VCaP (cell line): ENCODE data around the gene SLC34A1.

Experiments
- H3K27ac ChIP-seq: fragments of 450-650 bp; 2 replicates; pipeline ENCODE4 v1.5.1; 2017
- TF ChIP-seq, protein P1 (sequence below): fragments of 450-650 bp; conservative IDR thresholded peaks from 2 replicates; pipeline ENCODE4 v1.5.1; 2017; ENCODE audit warnings: mild to moderate bottlenecking, moderate library complexity

SLC34A1 gene

DNA sequence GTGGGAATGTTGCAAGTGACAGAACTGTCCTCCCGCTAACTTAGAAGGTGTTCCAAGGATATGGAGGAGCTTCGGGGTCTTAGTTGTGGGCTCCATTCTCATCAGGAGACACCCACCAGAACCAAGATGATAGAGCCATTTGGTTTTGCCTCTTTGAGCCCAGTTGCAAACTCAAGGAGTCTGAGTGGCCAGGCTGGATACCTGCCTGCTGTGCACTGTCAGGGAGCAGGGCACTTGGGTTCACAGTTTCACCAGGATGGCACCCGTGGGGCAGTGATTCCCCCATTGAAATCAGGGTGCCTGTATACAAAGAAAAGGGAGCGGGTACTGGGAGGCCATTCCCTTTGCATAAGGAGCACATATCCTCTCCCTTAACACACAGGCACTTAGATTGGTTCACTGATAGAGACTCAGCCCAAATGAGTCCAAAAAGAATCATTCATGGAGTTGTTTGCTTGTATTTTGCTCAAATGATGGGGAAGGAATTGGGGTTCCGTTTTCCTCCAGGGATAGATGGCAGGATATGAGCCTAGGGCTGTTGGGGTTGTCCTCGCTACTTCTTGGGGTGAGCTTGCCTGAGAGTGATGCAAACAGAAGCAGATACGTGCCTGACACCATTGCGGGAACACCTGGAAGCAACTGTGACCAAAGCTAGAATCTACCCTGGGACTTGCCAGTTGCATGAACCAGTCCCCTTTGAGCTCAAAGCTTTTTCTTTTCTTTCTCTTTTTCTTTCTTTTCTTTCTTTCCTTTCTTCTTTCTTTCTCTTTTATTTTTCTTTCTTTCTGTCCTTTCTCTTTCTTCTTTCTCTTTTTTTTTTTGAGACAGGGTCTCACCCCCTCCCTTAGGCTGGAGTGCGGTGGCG, 61.0 kb downstream of the SLC34A1 start:
- TF ChIP-seq, protein P1, sequence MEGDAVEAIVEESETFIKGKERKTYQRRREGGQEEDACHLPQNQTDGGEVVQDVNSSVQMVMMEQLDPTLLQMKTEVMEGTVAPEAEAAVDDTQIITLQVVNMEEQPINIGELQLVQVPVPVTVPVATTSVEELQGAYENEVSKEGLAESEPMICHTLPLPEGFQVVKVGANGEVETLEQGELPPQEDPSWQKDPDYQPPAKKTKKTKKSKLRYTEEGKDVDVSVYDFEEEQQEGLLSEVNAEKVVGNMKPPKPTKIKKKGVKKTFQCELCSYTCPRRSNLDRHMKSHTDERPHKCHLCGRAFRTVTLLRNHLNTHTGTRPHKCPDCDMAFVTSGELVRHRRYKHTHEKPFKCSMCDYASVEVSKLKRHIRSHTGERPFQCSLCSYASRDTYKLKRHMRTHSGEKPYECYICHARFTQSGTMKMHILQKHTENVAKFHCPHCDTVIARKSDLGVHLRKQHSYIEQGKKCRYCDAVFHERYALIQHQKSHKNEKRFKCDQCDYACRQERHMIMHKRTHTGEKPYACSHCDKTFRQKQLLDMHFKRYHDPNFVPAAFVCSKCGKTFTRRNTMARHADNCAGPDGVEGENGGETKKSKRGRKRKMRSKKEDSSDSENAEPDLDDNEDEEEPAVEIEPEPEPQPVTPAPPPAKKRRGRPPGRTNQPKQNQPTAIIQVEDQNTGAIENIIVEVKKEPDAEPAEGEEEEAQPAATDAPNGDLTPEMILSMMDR, result no peak

DNA sequence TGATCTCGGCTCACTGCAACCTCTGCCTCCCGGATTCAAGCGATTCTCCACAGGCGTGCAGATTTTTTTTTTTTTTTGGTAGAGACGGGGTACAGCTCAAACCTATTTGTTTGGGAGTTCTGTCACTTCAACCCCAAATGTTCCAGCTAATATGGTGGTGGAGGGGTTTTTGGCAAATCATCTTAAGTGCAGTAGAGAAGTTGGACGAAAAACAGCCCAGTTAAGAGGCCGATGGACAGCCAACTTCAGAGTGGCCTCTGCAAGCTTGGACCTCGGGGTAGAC, 61.6 kb downstream of the SLC34A1 start:
- TF ChIP-seq, protein P1, result no peak
- peak overlapping the region; percentile 97 for H3K27ac ChIP-seq

More for the DNA sequence above, 61.0 kb downstream of the SLC34A1 start:
- H3K27ac ChIP-seq, result peak overlapping the region; percentile 97

DNA sequence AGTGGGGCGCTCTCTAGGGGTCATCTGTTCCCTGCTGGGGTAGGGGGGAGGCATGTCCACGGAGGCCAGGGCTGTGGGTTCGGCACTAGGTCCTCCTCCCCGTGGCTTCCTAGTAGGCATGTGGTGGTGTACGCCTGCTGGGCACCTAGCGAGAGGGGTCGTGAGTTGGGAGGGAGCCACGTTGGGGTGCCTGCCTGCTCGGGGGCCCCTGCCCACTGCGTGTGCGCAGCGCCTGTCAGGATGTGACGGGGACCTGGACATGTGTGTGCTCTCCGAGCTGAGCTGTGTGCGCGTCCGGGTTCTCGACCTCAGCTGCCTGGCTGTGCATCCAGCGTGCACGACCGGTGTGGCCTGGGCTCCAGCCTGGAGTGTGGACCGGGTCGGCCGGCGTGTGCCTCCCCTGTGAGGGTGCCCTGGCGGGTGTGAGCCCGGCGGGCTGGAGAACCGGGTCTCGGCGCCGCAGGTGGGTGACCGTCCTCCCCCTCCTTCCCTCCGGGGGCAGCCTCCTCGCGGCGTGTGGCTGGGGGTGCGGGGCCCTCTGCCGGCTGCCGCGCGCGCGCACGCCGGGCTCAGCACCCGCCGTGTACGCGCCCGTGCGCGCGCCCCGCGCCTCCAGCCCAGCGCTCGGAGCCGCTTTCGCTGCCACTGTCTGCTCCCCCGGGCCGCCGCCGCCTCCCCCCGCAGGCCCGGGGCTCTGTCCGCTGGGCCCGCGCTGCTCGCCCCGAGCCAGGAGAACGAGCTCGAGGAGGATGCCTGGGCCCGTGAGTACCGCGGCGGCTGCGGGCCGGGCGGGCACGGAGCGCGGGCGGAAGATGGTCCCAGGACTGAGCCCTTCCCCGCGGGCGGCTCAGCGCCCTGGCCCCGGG, 62.2 kb downstream of the SLC34A1 start, which contains the start of gene PRR7:
TSS of gene PRR7 (plus strand) at position 615 of the 866 bp plus-strand sequence. CDS start 8,254 bp downstream, outside the sequence.
- H3K27ac ChIP-seq, result peak within 1 kb of the TSS; percentile 97
- TF ChIP-seq, protein P1, result peak; percentile 19; the same call in 1 of the 2 replicates

DNA sequence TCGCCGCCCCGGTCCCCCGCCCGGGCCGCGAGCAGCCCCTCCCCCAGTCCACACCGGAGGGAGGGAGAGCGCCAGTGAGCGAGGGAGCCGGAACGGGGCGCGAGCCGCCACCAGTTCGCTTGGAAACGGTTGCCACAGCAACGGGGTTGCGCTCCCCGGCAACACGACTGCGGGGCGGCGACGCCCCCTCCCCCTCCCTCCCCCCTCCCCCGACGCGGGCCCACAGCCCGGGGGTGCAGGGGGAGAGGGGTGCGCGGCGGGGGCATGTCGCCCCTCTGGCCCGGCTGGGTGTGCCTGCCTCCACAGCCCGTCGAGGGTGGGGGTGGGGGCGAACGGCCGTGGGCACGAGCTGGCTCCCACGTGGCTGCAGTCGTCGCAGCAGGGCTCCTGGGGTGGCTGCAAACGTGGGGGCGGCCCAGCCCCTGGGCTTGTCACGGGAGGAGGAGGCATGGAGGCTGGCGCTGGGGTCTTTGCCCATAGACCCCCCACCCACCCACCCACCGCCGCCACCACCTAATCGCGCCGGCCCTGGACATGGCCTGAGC, 62.9 kb downstream of the SLC34A1 start:
- TF ChIP-seq, protein P1, result no peak
- H3K27ac ChIP-seq, result peak overlapping the region; percentile 97

DNA sequence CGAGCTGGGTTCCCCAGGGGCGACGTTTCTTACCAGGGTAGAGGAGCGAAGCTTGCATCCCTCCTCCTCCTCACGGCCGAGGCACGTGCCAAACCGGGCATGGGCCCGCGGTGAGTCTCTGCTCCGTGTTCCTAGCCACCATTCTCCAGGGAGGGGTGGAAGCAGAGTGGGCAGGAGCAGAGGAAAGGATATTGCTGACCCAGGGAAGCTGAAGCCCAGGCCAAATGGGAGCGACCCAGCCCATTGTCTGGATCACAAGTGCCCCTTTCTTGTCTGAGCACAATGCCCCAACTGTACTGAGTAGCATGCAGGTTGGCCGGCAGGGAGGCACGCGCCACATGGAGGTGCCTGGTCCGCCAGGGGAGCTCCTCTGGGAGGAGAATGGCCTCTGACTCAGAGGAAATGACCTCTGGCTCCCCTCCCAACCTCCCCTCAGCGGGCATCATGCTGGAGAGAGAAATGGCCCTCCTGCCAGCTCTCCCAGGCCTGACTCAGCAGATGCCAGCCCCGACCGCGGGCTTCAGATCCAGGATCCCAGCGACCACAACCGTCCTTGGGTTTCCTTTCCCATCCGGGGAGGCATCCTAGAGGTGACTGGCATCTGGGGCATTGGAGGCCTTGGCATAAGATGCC, 63.5 kb downstream of the SLC34A1 start:
- TF ChIP-seq, protein P1, result no peak
- H3K27ac ChIP-seq, result peak overlapping the region; percentile 97
